HepG2 (cell line): ENCODE results near the gene TBC1D20. TPM values are rescaled to one million over a fixed set of nuclear protein-coding genes. Genes with fewer than 3 reads are reported as not detected.

Source experiments
- LCORL ChIP-seq, 2 experiments: fragments of 450-650 bp in 1 of 2; sonication (generic) in 1 of 2; formaldehyde crosslinking in 1 of 2; IDR thresholded peaks; 2 replicates each; pipeline versions ENCODE4 v1.5.0 to v1.6.1; 2017 to 2020; ENCODE audit warnings: antibody characterized with exemption in 1 of 2, missing genetic modification reagents in 1 of 2
- MIER3 ChIP-seq: IDR thresholded peaks from 2 replicates; pipeline ENCODE4 v1.6.1; 2016; ENCODE audit warnings: missing compliant biosample characterization, borderline replicate concordance
- ZBTB38 ChIP-seq: sonication (generic); formaldehyde crosslinking; IDR thresholded peaks from 2 replicates; pipeline ENCODE4 v1.5.1; 2020; ENCODE audit warnings: mild to moderate bottlenecking, missing genetic modification reagents
- ZIK1 ChIP-seq: sonication (generic); formaldehyde crosslinking; IDR thresholded peaks from 2 replicates; pipeline ENCODE4 v1.5.0; 2020; ENCODE audit warnings: mild to moderate bottlenecking, low read depth, missing genetic modification reagents, borderline replicate concordance
- polyA plus RNA-seq, 8 experiments: library from polyadenylated mRNA; depleted of rRNA in 3 of 8; stranded (reverse) in 7 of 8; unstranded in 1 of 8; fragments of >200 nt; fragmentation: Illumina TruSeq in 4 of 8; extraction: Trizol in 4 of 8; gene quantifications; 2 replicates each; pipeline versions ENCODE4 v1.2.1 to v1.2.3, GENCODE V29; 2011 to 2016; ENCODE audit warnings: low read depth in 4 of 8, missing spikeins in 1 of 8, mixed read lengths in 1 of 8; ENCODE audit not compliant: insufficient read depth in 1 of 8
- total RNA-seq, 5 experiments: library from RNA; depleted of rRNA; stranded (reverse); fragments of >200 nt; fragmentation: Illumina TruSeq; extraction: Trizol; gene quantifications; 2 replicates each; pipeline ENCODE4 v1.2.3, GENCODE V29; 2016; ENCODE audit warnings: low read depth in 1 of 5
- TF ChIP-seq, protein P1 (sequence below): sonication (generic); formaldehyde crosslinking; conservative IDR thresholded peaks from 2 replicates; pipeline ENCODE4 v1.4.0; 2020; ENCODE audit warnings: missing genetic modification reagents
- TF ChIP-seq, protein P2 (sequence below): sonication (generic); formaldehyde crosslinking; IDR thresholded peaks from 2 replicates; pipeline ENCODE4 v1.8.0; 2022; ENCODE audit warnings: missing genetic modification reagents, mild to moderate bottlenecking, inconsistent platforms, borderline replicate concordance
- TF ChIP-seq, protein P3 (sequence below): sonication (generic); formaldehyde crosslinking; IDR thresholded peaks from 2 replicates; pipeline ENCODE4 v1.4.0; 2020; ENCODE audit warnings: mild to moderate bottlenecking, missing genetic modification reagents
- TF ChIP-seq, protein P4 (sequence below): sonication (generic); formaldehyde crosslinking; IDR thresholded peaks from 2 replicates; pipeline ENCODE4 v1.5.1; 2020; ENCODE audit warnings: mild to moderate bottlenecking, moderate library complexity, missing genetic modification reagents
- TF ChIP-seq, protein P5 (sequence below): sonication (generic); formaldehyde crosslinking; IDR thresholded peaks from 2 replicates; pipeline ENCODE4 v1.4.0; 2020; ENCODE audit warnings: missing genetic modification reagents, borderline replicate concordance
- TF ChIP-seq, protein P6 (sequence below): sonication (generic); formaldehyde crosslinking; conservative IDR thresholded peaks from 2 replicates; pipeline ENCODE4 v1.4.0; 2020; ENCODE audit warnings: missing genetic modification reagents

Gene TBC1D20
- total and polyA plus RNA-seq, 2 of the 13 experiments (the other 11 are each of a cell fraction or from before 2014, with no cell fraction given) = 36.6 to 47.1 TPM

DNA sequence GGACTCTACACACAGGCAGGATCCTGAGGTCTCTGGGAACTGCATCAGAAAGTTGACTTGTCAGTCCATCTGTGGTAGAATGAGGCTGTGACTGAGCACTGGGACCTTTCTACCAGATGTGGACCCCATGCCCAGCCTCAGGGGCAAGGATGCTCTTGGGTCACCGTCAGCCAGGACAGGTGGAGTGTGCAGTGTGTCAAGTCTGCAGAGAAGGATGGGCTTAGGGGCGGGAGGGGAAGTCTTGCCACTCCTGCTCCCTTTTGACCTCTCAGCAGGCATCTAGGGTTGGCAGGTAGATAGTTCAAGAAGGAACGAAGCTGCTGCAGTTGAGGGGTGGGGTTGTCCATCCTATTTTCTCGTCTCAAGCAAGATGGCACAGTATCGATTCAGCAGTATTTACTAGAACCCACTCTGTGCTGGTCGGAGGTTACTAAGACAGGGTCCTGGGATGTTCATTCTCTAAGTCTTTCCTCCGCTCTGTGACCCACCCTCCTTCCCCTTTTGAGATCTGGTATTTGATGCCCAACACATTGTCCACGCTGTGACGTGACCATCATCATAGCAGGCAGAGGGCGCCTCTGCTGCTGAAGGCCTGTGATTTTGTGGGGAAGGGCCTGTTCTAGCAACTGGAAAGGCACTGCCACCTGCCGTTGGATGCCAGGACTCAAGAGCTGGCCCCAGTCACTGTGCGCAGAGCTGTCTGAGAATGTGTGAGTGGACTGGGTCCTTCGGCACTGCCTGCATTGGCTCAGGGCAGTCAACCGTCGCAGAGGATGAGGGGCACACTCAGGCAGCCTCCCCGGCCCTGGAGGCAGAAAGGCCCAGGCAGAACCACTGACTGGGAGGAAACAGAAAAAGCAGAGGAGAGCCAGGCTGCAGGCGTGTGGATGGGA lies 31.1 kb downstream of the TBC1D20 start (continued):
- TF ChIP-seq, protein P1, sequence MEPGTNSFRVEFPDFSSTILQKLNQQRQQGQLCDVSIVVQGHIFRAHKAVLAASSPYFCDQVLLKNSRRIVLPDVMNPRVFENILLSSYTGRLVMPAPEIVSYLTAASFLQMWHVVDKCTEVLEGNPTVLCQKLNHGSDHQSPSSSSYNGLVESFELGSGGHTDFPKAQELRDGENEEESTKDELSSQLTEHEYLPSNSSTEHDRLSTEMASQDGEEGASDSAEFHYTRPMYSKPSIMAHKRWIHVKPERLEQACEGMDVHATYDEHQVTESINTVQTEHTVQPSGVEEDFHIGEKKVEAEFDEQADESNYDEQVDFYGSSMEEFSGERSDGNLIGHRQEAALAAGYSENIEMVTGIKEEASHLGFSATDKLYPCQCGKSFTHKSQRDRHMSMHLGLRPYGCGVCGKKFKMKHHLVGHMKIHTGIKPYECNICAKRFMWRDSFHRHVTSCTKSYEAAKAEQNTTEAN = 0 out of 2 replicates have a peak, but pooled peaks have one; percentile 20
- TF ChIP-seq ZBTB38 (CRISPR knock-in tag) (peak; percentile 98), MIER3 (CRISPR knock-in tag) (peak; percentile 73; the same call in 1 of the 2 replicates), ZIK1 (CRISPR knock-in tag) (peak; percentile 87), LCORL (IDR thresholded peaks at IDR 0.05) (no peak), LCORL (CRISPR knock-in tag; IDR thresholded peaks at IDR 0.05) (peak; percentile 81)
- TF ChIP-seq, protein P2, sequence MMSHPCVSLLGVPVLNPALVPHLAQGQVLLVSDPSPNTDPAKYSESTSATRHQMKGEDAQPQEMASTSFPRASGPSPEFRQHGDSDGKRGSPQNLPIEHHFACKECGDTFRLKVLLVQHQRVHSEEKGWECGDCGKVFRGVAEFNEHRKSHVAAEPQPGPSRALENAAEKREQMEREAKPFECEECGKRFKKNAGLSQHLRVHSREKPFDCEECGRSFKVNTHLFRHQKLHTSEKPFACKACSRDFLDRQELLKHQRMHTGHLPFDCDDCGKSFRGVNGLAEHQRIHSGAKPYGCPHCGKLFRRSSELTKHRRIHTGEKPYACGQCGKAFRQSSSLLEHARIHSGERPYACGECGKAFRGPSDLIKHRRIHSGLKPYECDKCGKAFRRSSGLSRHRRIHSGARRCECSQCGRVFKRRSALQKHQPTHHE (CRISPR knock-in tag) = 0 out of 2 replicates have a peak, but pooled peaks have one; percentile 70
- TF ChIP-seq, protein P3, sequence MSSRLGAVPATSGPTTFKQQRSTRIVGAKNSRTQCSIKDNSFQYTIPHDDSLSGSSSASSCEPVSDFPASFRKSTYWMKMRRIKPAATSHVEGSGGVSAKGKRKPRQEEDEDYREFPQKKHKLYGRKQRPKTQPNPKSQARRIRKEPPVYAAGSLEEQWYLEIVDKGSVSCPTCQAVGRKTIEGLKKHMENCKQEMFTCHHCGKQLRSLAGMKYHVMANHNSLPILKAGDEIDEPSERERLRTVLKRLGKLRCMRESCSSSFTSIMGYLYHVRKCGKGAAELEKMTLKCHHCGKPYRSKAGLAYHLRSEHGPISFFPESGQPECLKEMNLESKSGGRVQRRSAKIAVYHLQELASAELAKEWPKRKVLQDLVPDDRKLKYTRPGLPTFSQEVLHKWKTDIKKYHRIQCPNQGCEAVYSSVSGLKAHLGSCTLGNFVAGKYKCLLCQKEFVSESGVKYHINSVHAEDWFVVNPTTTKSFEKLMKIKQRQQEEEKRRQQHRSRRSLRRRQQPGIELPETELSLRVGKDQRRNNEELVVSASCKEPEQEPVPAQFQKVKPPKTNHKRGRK (CRISPR knock-in tag) = peak; percentile 72; the same call in 1 of the 2 replicates
- TF ChIP-seq, protein P4, sequence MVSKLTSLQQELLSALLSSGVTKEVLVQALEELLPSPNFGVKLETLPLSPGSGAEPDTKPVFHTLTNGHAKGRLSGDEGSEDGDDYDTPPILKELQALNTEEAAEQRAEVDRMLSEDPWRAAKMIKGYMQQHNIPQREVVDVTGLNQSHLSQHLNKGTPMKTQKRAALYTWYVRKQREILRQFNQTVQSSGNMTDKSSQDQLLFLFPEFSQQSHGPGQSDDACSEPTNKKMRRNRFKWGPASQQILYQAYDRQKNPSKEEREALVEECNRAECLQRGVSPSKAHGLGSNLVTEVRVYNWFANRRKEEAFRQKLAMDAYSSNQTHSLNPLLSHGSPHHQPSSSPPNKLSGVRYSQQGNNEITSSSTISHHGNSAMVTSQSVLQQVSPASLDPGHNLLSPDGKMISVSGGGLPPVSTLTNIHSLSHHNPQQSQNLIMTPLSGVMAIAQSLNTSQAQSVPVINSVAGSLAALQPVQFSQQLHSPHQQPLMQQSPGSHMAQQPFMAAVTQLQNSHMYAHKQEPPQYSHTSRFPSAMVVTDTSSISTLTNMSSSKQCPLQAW = peak; percentile 94
- TF ChIP-seq, protein P5, sequence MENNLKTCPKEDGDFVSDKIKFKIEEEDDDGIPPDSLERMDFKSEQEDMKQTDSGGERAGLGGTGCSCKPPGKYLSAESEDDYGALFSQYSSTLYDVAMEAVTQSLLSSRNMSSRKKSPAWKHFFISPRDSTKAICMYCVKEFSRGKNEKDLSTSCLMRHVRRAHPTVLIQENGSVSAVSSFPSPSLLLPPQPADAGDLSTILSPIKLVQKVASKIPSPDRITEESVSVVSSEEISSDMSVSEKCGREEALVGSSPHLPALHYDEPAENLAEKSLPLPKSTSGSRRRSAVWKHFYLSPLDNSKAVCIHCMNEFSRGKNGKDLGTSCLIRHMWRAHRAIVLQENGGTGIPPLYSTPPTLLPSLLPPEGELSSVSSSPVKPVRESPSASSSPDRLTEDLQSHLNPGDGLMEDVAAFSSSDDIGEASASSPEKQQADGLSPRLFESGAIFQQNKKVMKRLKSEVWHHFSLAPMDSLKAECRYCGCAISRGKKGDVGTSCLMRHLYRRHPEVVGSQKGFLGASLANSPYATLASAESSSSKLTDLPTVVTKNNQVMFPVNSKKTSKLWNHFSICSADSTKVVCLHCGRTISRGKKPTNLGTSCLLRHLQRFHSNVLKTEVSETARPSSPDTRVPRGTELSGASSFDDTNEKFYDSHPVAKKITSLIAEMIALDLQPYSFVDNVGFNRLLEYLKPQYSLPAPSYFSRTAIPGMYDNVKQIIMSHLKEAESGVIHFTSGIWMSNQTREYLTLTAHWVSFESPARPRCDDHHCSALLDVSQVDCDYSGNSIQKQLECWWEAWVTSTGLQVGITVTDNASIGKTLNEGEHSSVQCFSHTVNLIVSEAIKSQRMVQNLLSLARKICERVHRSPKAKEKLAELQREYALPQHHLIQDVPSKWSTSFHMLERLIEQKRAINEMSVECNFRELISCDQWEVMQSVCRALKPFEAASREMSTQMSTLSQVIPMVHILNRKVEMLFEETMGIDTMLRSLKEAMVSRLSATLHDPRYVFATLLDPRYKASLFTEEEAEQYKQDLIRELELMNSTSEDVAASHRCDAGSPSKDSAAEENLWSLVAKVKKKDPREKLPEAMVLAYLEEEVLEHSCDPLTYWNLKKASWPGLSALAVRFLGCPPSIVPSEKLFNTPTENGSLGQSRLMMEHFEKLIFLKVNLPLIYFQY (CRISPR knock-in tag) = peak; percentile 81
- TF ChIP-seq, protein P6, sequence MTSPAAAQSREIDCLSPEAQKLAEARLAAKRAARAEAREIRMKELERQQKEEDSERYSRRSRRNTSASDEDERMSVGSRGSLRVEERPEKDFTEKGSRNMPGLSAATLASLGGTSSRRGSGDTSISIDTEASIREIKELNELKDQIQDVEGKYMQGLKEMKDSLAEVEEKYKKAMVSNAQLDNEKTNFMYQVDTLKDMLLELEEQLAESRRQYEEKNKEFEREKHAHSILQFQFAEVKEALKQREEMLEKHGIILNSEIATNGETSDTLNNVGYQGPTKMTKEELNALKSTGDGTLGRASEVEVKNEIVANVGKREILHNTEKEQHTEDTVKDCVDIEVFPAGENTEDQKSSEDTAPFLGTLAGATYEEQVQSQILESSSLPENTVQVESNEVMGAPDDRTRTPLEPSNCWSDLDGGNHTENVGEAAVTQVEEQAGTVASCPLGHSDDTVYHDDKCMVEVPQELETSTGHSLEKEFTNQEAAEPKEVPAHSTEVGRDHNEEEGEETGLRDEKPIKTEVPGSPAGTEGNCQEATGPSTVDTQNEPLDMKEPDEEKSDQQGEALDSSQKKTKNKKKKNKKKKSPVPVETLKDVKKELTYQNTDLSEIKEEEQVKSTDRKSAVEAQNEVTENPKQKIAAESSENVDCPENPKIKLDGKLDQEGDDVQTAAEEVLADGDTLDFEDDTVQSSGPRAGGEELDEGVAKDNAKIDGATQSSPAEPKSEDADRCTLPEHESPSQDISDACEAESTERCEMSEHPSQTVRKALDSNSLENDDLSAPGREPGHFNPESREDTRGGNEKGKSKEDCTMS = 0 out of 2 replicates have a peak, but pooled peaks have one; percentile 37
